DND-41 (cell line): ENCODE measurements around the gene PKD1.

ENCODE experiments used
- ATAC-seq: fragments of 200-7000 bp; cut with Tn5 transposase; 3 replicates; pipeline ENCODE4 v1.9.1; 2021; ENCODE audit warnings: low read depth; ENCODE audit not compliant: insufficient read depth
- DNase-seq: peaks from one replicate; pipeline ENCODE4 v3.0.0-alpha.2; 2020
- H2AFZ ChIP-seq: 2 replicates; pipeline ENCODE4 v1.6.0; 2012; ENCODE audit warnings: low read depth, low read length
- H3K27ac ChIP-seq: 2 replicates; pipeline ENCODE4 v1.5.1; 2012; ENCODE audit warnings: low read length, inconsistent platforms
- H3K27me3 ChIP-seq: fragments of 200-600 bp; sonication (generic); 2 replicates; pipeline ENCODE4 v1.6.0; 2012; ENCODE audit warnings: low read length, mild to moderate bottlenecking, inconsistent platforms; ENCODE audit not compliant: insufficient read depth, poor library complexity
- H3K36me3 ChIP-seq: 2 replicates; pipeline ENCODE4 v1.5.1; 2012; ENCODE audit warnings: low read length, inconsistent platforms; ENCODE audit not compliant: insufficient read depth
- H3K4me1 ChIP-seq: 2 replicates; pipeline ENCODE4 v1.5.1; 2012; ENCODE audit warnings: mild to moderate bottlenecking, low read length; ENCODE audit not compliant: insufficient read depth
- H3K4me2 ChIP-seq: 2 replicates; pipeline ENCODE4 v1.6.0; 2012; ENCODE audit warnings: mild to moderate bottlenecking, moderate library complexity, low read length, inconsistent platforms; ENCODE audit not compliant: insufficient read depth
- H3K4me3 ChIP-seq, 2 experiments: fragments of 200-600 bp in 1 of 2; shearing (Covaris generic) in 1 of 2; 2 replicates each; pipeline ENCODE4 v1.5.1; 2012 to 2016; ENCODE audit warnings: inconsistent platforms in 2 of 2, low read length in 2 of 2, mild to moderate bottlenecking in 2 of 2, low read depth in 1 of 2, moderate library complexity in 1 of 2
- H3K79me2 ChIP-seq: 2 replicates; pipeline ENCODE4 v1.6.0; 2012; ENCODE audit warnings: low read length, inconsistent platforms; ENCODE audit not compliant: insufficient read depth
- H3K9ac ChIP-seq: 2 replicates; pipeline ENCODE4 v1.6.0; 2012; ENCODE audit warnings: low read depth, mild to moderate bottlenecking, inconsistent platforms, low read length, moderate library complexity
- H3K9me3 ChIP-seq: 2 replicates; pipeline ENCODE4 v1.5.1; 2012; ENCODE audit warnings: low read length, moderate library complexity, mild to moderate bottlenecking, inconsistent platforms; ENCODE audit not compliant: insufficient read depth, severe bottlenecking
- H4K20me1 ChIP-seq: 2 replicates; pipeline ENCODE4 v1.6.0; 2012; ENCODE audit warnings: low read length; ENCODE audit not compliant: insufficient read depth
- CTCF ChIP-seq: IDR thresholded peaks from 2 replicates; pipeline ENCODE4 v1.5.1; 2012; ENCODE audit warnings: borderline replicate concordance, low read length, moderate library complexity, mild to moderate bottlenecking; ENCODE audit not compliant: poor library complexity, severe bottlenecking; ENCODE audit errors: extremely low read depth
- EZH2 ChIP-seq: IDR thresholded peaks from 3 replicates; pipeline ENCODE4 v1.6.1; 2012; ENCODE audit warnings: borderline replicate concordance, low read depth, mild to moderate bottlenecking, moderate library complexity, low read length, inconsistent platforms; ENCODE audit not compliant: severe bottlenecking

Gene PKD1

DNA sequence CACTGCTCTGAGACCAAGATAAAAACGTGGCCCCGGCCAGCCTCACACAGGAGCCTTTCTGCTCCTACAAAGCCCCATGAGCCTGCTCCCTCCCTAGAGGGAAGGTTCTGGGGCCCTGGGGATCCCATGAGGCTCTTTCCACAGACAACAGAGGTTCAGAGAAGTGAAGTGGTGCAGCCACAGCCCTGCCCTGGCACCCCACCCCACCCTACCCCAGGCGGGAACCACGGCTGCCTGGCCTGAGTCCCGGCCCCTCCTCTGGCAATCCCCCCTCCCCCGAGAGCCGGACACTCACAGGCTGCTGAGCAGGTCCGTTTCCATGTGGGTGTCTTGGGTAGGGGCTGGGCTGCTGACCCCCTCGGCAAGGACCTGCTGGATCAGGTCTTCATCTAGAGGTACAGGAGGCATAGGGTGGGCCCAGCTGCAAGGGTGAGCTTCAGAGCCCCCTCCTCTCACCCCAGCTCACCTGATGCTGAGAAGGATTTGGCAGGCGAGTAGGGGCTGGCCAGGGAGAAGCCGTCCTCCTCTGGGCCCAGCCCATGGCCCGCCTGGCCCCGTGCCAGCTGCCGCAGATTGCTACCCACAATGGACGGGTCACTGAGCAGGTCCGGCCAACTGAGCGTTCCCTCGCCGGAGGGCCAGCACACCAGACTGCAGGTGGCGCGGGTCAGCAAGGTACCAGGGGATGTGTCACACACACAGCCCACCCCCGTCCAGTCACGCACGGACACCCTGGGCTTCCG lies 38.7 kb downstream of the PKD1 start:
- Histone ChIP-seq H3K36me3 (peaks cover 58% of the 10 kb centered on the region), H3K4me3 (no peak overlapping the region), H3K4me1 (no peaks in the 10 kb centered on the region), H3K79me2 (no peaks in the 10 kb centered on the region), H3K27ac (no peak overlapping the region), H3K9ac (no peak overlapping the region), H3K4me2 (no peak overlapping the region), H4K20me1 (no peaks in the 10 kb centered on the region), H3K27me3 (no peaks in the 10 kb centered on the region), H3K9me3 (no peaks in the 10 kb centered on the region), H2AFZ (no peak overlapping the region)
- no peak for TF ChIP-seq CTCF
- ATAC-seq: no peak
- no peak for DNase-seq

DNA sequence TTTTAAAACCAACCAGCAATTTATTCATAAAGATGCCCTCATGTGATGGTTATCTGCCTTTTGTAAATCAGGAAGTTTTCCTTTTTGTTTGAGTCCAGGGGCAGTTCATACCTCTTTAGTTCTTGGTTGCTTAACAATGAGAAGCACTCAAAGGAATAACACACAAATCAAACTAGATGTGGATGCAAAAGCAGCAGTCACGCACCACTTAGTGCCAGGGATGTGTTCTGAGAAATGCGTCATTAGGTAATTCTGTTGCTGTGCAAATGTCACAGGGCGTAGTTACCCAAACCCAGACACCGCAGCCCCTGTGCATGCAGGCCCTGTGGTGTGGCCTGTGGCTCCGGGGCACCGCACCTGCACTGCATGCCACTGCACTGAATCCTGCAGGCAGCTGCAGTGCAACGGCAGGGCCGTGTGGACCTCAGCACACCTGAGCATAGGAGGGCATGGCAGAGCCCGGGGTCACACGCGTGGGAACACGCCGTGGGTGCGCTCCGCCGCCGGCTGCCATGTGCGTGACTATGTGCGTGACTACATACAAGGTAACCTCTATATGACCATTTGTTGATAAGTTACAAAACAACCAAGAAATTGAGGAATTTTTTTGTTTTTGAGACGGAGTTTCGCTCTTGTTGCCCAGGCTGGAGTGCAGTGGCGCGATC lies 39.6 kb downstream of the PKD1 start:
- Histone ChIP-seq H3K4me2 (no peak overlapping the region), H3K4me1 (no peaks in the 10 kb centered on the region), H4K20me1 (no peaks in the 10 kb centered on the region), H3K27ac (no peak overlapping the region), H3K79me2 (no peaks in the 10 kb centered on the region), H3K36me3 (peaks cover 62% of the 10 kb centered on the region), H3K9ac (no peak overlapping the region), H3K27me3 (no peaks in the 10 kb centered on the region), H2AFZ (no peak overlapping the region), H3K9me3 (no peaks in the 10 kb centered on the region), H3K4me3 (no peak overlapping the region)
- DNase-seq: no peak
- TF ChIP-seq EZH2: no peak
- TF ChIP-seq CTCF: no peak
- ATAC-seq: no peak

GRCh38 chr16:2095315-2095853 lies 40.3 kb downstream of the PKD1 start:
- DNase-seq (no peak), ATAC-seq (no peak)
- Histone ChIP-seq H3K4me1 (no peaks in the 10 kb centered on the region), H3K9ac (no peak overlapping the region), H3K9me3 (no peaks in the 10 kb centered on the region), H3K36me3 (peaks cover 64% of the 10 kb centered on the region), H3K4me2 (no peak overlapping the region), H4K20me1 (no peaks in the 10 kb centered on the region; the same call in 1 of the 2 replicates), H3K79me2 (no peaks in the 10 kb centered on the region), H3K27ac (no peak overlapping the region), H3K4me3 (no peak overlapping the region), H3K27me3 (no peaks in the 10 kb centered on the region), H2AFZ (no peak overlapping the region)
- no peak for TF ChIP-seq EZH2
- no peak for TF ChIP-seq CTCF
